AG09319 (cell line): Measurements from ENCODE around the gene TERT.
"Not testable (repeated sequence)": the region's sequence is repeated elsewhere in the genome, so short reads cannot be mapped to it uniquely, and the experiment has no call there.

Experiments
- DNase-seq: peaks from one replicate; pipeline ENCODE4 v3.0.0-alpha.2; 2010; ENCODE audit warnings: low read depth; ENCODE audit errors: extremely low read depth
- CTCF ChIP-seq: IDR thresholded peaks from 2 replicates; pipeline ENCODE4 v1.5.1; 2011; ENCODE audit warnings: low read depth, mild to moderate bottlenecking, inconsistent platforms, low read length, moderate library complexity

Gene TERT

GRCh38 chr5:1274471-1274870 lies 20.4 kb downstream of the TERT start:
- DNase-seq, result no peak
- no peak for TF ChIP-seq CTCF

- no peak for TF ChIP-seq CTCF
- no peak for DNase-seq
Measured at GRCh38 chr5:1273745-1274144, 21.1 kb downstream of the TERT start.

- no peak for DNase-seq
- no peak for TF ChIP-seq CTCF
Measured at GRCh38 chr5:1272201-1272600, 22.7 kb downstream of the TERT start.

- no peak for TF ChIP-seq CTCF
- no peak for DNase-seq
Measured at GRCh38 chr5:1270933-1271914, 23.6 kb downstream of the TERT start.

GRCh38 chr5:1270426-1270825 lies 24.4 kb downstream of the TERT start:
- no peak for DNase-seq
- no peak for TF ChIP-seq CTCF

GRCh38 chr5:1268666-1269065 lies 26.2 kb downstream of the TERT start:
- no peak for DNase-seq
- no peak for TF ChIP-seq CTCF

GRCh38 chr5:1268056-1268455 lies 26.8 kb downstream of the TERT start:
- no peak for TF ChIP-seq CTCF
- DNase-seq, result no peak

- DNase-seq, result not testable (repeated sequence)
Measured at GRCh38 chr5:1267464-1267863, 27.4 kb downstream of the TERT start.
